ENCODE data around the gene IL17D.

DNA sequence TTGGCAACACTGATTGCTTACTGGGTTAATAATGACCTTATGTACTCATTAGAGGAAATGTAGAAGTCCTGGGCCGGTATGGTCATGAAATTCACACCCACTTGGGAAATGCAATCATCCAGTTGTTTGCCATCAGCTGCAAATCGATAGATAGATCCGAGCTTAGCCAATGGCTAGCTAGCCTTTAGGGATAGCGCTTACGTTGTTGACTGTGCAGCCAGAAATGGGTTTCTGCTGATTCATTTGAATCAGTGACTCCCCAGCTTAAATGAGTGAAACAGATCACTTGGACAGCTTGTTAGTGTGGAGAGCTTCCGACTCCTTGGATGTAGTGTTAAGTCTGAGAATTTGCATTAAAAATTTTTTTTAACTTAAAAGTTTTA, 11.8 kb downstream of the IL17D start:
- TF ChIP-seq CTCF (IDR thresholded peaks at IDR 0.05) (no peak), POLR2A (IDR thresholded peaks at IDR 0.05) (no peak)
